Stimulated activated CD8-positive, alpha-beta memory T cell treated with anti-CD3 and anti-CD28 coated beads, Interleukin-15, amount 100 ng/mL, for 1 hour (primary cell): ENCODE measurements around the gene PSKH1.

Source experiments
- DNase-seq: peaks from one replicate; pipeline ENCODE4 v3.0.0-alpha.2; 2020; ENCODE audit warnings: low read depth

Gene PSKH1

DNA sequence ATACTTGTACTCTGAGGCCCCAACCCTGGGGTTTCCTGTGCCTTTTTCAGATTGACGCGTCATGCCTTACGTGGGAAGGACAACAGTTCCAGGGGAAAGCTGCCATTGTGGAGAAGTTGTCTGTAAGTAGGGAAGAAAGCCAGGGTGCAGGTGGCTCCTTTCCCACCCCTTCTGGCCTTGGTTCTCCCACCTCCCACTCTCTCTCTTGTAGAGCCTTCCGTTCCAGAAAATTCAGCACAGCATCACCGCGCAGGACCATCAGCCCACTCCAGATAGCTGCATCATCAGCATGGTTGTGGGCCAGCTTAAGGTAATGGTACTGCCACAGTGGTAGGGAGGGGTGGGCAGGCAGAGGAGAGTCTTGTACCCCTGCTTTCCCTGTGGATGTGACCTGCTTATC is 24.8 kb upstream of the PSKH1 start:
- DNase-seq: no peak

DNA sequence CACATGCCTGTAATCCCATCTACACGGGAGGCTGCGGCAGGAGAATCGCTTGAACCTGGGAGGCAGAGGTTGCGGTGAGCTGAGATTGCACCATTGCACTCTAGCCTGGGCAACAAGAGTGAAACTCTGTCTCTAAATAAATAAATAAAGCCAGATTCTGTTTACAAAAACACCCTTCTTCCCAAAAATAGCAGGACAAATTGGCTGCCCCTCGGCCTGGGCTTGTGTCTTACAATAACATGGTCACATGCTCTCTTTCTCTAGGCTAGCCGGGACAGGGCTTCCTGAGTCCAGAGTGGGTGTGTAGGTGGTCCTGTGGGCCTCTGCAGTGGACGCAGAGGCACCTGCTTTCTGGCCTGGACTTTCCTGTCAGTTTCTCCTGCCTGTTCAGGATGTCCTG is 23.4 kb upstream of the PSKH1 start:
- DNase-seq: no peak

DNA sequence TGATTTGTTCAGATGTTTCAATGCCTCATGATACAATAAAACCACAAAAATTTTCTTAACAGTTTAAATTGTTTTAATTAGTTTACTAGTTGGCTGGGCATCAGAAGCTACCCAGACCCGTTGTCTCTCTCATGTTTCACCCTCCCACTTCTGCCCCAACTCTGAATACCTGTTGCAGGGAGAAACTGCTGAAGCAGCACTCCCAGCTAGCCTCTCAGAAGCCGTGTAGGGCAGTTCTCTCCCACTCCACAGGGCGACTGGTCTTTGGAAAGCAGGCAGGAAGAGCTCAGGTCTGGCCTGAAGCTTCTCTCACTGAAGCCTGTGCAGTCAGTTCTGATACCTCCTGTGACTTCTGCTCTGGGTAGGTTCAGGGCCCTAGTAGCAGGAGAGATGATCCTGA is 21.8 kb upstream of the PSKH1 start:
- no peak for DNase-seq

DNA sequence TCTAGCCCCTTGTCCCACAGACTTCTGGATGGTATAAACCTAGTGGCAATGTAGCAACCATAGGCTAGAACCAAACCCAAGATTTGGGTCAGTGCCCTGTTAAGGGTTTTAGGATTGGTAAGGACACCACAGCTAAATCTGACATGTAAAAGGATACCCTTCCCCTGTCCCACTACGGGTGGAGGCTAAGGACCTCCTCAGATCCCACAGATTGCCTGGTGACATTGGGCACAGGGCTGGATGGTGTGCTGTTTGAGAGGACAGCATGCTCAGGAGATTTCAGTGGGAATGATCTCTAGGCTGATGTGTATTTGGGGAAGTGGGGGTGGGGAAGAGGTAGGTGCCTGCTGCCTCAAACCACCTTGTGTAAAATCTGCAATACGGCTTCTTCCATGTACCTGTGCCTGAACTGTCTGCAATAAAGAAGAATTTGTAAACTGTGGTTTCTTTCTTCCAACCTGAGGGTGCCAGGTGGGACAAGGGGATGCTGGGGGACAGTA is 20.9 kb upstream of the PSKH1 start:
- no peak for DNase-seq

DNA sequence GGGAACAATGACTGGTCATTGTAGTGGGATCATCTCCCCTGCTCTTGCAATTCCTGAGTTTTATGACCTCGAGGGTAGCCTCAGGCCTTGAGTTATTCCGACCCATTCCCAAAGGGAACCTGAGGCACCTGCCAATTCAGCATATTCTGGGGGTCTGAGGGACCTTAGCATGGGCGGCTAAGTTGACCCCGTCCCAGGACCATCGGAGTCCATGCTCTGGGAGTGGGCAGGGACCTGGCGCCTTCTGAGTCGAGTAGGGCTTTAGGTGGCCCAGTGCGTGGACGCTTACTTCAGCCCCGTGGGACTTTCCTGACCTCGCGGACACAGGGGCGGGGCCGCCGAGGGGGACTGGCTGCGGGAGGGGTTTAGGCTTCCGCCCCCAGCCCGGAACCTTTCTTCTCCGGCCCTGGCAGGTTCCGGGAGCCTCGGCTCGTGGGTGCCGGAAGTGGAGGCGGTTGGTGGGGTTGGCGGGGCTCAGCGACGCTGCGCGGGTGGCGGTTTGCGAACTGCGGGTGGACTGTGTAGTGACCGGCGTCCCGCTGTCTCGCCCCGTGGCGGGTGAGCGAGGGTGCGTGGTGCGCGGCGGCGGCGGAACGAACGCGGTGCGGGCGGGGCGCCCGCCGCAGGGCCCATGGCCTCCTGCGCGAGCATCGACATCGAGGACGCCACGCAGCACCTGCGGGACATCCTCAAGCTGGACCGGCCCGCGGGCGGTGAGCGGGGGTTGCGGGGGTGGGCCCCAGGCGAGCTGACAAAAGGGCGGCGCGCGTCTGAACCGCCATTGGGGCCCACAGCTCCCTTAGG is 20.2 kb upstream of the PSKH1 start, which contains the start of gene EDC4:
Gene EDC4, plus strand, starts transcription at position 422 of the 804 bp plus-strand sequence. Its CDS starts 210 bp downstream, at position 632.
- DNase-seq: peak; percentile 76

DNA sequence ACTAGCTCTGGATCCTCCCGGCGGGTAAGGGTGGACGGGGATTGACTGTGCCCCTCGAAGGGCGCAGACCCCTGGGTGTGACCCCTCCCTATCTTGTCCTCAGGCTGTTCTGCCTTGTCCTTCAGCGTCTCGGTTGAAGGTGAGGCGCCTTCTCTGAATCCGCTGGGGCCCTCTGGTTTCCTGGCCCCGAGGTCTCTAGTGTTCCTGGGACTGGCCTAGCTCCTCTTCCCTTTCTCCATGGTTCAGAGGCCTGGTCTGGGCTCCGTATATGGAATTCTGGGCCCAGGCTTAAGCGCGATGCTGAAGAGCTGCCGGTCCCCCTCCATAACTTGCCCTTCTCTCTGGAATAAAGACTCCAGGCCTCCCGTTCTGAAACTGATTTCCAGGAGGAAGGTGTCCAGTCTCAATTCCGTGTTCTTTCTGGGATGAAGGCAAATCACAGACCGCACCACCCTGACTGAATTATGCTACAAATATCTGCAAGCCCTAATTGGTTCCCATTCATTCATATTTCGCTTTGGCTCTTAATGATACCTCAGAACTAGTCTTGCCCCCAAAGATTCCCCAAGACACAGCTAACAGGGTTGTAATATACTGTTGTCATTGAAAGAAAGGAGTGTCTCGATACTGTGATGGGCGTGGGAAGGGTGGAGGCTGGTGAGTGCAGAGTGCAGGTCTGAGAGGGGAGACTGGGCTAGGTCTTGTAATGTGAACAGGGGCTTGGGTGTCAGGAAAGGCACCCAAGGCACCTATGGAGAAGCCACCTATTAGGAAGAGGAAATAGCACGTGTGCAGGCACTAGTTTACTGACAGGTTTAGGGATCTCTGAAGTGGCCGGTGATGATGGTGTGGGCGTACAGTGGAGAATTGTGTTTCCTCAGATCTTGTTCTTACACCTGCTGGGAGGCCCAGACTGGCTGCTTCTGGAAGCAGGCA is 19.4 kb upstream of the PSKH1 start:
- DNase-seq: no peak

DNA sequence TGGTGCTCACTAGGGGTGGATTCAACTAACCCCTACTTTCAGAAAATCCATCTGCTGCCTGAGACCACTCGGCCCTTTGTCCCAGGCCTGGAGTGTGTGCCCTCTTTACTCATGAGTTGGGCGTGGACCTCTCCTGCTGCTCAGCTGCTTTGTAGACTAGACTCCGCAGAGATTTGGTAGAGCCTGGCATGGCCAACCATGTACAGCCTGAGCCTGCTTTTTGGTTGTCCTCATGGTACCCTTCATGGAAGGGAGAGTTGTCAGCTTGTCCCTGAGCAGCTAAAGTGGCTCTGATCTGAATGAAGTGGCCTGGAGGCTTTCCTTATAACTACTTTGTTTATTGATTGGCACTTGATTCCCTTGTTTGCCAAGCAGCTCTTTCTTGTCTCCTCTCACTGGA is 18.7 kb upstream of the PSKH1 start:
- no peak for DNase-seq

DNA sequence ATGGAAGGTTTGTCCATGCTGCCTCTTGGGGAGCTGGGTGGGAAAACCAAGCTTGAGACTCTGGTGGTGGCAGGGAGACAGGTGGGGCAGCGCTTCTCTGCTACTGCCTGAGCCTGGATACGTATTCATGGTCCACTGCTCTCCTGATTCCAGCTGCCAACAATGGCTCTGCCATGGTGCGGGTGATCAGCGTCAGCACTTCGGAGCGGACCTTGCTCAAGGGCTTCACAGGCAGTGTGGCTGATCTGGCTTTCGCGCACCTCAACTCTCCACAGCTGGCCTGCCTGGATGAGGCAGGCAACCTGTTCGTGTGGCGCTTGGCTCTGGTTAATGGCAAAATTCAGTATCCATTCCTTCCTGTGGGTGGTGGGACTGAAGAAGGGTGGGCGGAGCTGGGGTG is 16.0 kb upstream of the PSKH1 start:
- DNase-seq: no peak

DNA sequence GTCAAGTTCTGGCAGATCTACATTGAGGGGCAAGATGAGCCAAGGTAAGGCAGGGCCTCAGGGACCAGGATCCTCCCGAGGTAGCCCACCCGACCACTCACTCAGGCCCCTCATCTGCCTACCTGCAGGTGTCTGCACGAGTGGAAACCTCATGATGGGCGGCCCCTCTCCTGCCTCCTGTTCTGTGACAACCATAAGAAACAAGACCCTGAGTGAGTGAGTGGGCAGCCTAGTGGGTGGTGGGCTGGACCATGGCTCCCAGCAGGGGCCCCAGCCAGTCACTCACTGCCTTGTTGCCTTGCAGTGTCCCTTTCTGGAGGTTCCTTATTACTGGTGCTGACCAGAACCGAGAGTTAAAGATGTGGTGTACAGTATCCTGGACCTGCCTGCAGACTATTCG is 14.8 kb upstream of the PSKH1 start:
- no peak for DNase-seq

DNA sequence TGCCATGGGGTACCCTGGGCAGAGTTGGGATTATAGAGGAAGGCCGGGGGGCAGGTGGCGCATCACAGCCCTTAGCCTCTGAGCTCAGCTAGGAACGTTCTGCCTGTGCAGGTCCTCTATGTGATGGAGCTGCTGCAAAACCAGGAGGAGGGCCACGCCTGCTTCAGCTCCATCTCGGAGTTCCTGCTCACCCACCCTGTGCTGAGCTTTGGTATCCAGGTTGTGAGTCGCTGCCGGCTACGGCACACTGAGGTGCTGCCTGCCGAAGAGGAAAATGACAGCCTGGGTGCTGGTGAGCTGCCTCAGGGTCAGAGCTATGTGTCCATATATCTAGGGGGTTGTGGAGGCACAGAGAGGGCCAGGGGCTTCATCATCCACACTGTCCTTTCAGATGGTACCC is 14.2 kb upstream of the PSKH1 start:
- no peak for DNase-seq

DNA sequence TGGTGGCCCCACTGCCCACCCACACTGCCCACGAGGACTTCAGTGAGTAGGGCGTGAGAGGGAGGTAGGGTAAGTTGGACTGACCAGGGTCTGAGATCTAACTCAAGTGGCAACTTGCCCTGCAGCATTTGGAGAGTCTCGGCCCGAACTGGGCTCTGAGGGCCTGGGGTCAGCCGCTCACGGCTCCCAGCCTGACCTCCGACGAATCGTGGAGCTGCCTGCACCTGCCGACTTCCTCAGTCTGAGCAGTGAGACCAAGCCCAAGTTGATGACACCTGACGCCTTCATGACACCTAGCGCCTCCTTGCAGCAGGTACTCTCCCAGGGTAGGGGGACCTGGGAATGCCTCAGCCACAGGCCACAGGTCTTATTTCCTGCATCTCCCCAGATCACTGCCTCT is 13.6 kb upstream of the PSKH1 start:
- DNase-seq: no peak

DNA sequence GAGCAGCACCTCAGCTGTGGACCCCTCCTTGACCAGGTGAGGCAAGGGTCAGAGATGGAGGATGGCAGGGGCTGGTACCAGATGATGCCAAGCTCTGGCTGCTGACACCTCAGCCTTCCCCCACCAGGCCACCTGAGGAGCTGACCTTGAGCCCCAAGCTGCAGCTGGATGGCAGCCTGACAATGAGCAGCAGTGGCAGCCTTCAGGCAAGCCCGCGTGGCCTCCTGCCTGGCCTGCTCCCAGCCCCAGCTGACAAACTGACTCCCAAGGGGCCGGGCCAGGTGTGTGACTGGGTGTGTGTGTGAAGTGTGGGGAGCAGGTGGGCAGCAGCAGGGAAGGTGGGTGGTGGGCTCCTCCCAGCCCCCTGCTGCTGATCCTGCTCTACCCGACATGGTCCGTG is 13.1 kb upstream of the PSKH1 start:
- DNase-seq: no peak

DNA sequence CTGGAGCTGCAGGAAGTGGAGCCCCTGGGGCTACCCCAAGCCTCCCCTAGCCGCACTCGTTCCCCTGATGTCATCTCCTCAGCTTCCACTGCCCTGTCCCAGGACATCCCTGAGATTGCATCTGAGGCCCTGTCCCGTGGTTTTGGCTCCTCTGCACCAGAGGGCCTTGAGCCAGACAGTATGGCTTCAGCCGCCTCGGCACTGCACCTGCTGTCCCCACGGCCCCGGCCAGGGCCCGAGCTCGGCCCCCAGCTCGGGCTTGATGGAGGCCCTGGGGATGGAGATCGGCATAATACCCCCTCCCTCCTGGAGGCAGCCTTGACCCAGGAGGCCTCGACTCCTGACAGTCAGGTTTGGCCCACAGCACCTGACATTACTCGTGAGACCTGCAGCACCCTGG is 12.5 kb upstream of the PSKH1 start:
- DNase-seq: no peak

DNA sequence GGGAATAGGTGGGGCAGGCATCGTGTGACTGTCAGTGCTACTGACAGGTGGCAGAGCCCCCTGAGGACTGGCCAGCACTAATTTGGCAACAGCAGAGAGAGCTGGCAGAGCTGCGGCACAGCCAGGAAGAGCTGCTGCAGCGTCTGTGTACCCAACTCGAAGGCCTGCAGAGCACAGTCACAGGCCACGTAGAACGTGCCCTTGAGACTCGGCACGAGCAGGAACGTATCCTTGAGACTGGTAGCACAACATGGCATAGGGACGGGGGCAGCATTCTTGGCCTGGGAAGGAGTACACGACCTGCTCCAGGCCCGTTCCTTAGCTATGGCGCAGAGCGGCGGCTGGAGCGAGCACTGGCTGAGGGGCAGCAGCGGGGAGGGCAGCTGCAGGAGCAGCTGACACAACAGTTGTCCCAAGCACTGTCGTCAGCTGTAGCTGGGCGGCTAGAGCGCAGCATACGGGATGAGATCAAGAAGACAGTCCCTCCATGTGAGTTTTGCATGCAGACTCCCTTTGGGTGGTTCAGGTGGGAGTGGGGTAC is 11.4 kb upstream of the PSKH1 start:
- DNase-seq: no peak

DNA sequence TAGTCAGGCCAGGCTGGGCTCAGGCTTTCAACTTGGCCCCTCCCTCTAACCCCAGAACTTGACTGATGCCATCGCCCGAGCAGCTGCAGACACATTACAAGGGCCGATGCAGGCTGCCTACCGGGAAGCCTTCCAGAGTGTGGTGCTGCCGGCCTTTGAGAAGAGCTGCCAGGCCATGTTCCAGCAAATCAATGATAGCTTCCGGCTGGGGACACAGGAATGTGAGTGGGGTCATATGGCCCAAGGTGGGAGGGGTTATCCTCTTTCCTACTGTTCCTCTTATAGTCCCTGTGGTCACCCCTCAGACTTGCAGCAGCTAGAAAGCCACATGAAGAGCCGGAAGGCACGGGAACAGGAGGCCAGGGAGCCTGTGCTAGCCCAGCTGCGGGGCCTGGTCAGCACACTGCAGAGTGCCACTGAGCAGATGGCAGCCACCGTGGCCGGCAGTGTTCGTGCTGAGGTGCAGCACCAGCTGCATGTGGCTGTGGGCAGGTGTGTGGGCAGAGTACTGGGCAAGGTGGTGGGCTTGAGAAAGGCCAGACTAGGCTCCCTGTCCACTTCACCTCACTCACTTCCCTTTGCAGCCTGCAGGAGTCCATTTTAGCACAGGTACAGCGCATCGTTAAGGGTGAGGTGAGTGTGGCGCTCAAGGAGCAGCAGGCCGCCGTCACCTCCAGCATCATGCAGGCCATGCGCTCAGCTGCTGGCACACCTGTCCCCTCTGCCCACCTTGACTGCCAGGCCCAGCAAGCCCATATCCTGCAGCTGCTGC is 10.5 kb upstream of the PSKH1 start:
- no peak for DNase-seq

DNA sequence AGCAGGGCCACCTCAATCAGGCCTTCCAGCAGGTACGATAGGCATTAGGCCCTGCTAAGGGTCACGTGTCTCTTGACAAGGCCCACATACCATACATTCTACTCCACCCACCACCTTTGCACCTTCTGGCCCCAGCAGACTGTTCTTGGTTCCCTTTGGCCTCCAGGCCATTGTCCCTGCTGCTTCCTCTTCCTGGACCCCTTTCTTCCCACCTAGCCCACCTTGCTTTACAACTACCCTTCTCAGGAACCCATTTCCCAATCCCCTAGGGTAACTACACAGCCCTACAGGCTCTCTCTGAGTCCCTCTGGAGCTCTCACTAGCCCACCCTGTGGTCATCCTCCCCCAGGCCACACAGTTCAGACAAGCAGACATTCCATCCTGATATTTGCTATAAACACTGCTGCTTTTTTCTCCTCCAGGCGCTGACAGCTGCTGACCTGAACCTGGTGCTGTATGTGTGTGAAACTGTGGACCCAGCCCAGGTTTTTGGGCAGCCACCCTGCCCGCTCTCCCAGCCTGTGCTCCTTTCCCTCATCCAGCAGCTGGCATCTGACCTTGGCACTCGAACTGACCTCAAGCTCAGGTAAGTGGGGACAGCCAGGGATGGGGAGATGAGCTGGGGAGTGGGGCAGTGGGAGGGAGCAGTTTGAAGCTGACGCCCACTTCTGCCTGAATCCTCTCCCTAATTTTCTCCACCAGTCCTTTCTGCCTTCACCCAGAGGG is 9.7 kb upstream of the PSKH1 start:
- no peak for DNase-seq

DNA sequence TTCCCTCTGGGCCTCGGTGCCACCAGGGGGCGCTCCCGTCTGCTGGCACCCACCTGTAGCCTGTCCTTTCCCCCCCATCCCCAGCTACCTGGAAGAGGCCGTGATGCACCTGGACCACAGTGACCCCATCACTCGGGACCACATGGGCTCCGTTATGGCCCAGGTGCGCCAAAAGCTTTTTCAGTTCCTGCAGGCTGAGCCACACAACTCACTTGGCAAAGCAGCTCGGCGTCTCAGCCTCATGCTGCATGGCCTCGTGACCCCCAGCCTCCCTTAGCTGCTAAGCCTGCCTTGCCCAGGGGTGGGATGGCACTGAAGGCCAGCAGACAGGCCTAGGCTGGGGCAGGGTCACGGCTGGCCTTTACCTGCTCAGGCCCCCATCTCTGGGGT is 9.2 kb upstream of the PSKH1 start:
- DNase-seq: peak; percentile 53

DNA sequence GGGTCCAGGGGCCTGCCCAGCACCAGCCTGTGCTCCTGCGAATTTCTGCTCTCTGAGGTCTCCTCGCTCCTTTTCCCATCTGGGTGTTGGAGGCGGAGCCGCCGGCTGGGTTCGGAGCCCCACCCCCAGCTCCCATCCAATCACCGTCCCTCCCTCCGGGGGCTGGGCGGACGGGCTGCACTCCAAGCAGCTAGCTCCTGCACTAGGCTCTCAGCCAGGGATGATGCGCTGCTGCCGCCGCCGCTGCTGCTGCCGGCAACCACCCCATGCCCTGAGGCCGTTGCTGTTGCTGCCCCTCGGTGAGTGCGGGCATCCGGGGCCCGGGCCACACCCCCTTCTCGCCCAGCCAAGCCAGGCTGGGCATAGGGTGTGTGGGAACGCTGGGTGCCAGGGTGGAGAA is 8.4 kb upstream of the PSKH1 start, which contains the start of gene NRN1L:
Gene NRN1L, plus strand, starts transcription at position 202 of the 400 bp plus-strand sequence. Its CDS starts 19 bp downstream, at position 221.
- no peak for DNase-seq

DNA sequence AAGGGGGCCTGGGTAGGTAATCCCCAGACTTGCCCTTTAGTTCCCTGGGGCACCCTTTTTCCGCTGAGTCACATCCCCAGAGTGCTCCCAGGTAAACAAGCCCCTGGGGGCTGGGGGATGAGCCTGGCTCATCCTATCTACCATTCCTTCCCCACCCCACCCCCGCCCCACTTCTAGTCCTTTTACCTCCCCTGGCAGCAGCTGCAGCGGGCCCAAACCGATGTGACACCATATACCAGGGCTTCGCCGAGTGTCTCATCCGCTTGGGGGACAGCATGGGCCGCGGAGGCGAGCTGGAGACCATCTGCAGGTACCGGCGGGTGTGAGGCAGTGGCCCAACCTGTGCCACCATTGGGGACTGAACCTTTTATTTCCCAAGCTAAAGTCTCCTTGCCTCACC is 7.5 kb upstream of the PSKH1 start:
- DNase-seq: no peak

DNA sequence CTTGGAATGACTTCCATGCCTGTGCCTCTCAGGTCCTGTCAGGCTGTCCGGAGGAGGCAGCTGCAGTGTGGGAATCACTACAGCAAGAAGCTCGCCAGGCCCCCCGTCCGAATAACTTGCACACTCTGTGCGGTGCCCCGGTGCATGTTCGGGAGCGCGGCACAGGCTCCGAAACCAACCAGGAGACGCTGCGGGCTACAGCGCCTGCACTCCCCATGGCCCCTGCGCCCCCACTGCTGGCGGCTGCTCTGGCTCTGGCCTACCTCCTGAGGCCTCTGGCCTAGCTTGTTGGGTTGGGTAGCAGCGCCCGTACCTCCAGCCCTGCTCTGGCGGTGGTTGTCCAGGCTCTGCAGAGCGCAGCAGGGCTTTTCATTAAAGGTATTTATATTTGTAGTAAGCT is 7.1 kb upstream of the PSKH1 start:
- no peak for DNase-seq

DNA sequence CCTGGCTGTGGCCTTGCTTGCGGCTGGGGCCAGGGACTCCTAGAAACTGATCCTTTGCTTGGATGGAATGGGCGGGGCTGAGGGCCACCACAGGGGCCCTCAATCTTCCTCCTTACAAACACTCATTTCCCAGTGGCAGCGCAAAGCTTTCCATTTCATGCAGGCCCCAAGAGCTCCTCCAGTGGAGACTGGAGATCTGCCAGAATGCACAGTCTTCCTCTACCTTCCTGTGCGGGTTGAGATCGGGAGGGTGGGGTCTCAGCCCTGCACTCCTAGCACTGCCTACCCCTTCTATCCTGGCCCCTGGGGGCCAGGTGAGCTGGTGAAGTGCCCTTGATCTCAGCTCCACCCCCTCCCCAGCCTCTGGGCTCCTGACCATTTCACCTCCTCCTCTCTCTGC is 6.7 kb upstream of the PSKH1 start:
- no peak for DNase-seq
